ENCODE data around the gene MPHOSPH9.

MPHOSPH9 gene

DNA sequence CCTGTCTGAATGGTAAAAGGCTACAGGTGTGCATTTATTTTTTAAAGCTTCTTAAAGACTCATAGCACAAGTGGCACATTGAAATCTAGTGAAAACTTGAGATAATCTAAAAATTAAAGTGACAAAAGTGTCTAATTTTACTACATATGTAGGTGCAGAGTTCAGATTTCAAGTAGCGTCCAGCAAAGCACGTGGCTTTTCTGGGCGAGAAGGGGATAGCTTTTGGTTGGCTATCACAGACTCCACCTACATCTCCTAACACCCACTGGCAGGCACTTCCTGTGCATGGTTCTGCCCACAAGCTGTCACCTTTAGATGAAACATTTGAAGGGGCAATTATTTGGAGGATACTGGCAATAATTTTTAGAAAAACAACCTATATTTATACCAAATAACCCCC, 80.1 kb downstream of the MPHOSPH9 start:
- no peak for DNase-seq (ENCODE audit: extremely low spot score)
- ChIA-PET POLR2A (no interaction called here), CTCF (interaction anchor here (1.6 to 1.7 kb wide), 3 partner anchors 11 to 36 kb away, joined by 3 to 4 read pairs (median 4); no protein-coding TSS in a partner anchor)
- TF ChIP-seq CTCF (IDR thresholded peaks at IDR 0.05; ENCODE audit: control extremely low read depth, extremely low read depth, low read depth, missing control alignments), result no peak

DNA sequence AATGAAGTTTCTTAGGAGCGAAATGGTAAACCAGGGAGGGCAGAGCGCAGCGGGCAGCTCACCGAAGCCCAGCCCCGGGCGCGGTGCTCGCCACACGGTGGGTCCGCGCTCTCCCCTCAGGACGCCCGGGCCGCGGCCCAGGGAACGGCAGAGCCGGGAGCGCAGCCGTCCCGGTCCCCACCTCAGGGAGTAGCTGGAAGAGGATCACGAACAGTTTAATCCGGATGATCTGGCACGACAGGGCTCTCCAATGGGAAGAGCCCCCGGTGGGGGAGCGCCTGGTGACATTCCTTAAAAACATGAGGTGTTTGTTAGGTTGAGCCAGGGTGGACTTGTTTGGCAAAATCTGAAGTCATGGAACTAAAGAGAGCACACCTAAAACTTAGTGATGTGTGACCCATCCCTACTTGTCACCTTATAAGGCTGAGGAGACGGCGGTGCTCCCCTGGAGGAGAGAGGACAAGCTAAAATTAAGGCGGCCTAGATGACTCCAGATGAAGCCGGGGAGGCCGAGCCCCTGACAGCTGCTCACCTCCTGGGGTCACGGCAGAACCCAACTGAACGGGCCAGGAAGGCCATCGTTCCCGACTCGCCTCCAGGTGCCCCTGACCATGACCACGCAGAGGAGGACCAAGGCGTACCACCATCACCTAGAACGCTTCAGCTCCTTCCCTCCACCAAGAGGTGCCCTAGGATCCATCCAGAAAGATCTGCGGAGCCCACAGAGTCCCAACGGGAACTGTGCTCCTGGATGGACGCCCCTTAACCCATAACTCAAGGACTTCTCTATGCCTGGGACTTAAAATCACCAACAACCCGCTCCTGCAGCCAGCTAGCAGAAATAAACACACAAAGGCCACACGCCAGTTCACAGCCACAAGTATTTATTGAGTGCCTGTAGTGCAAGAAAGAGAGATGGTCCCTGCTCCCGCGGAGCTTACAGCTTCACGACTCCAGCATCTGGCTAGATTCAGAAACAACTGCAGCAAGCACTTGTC, 81.2 kb downstream of the MPHOSPH9 start:
- CTCF ChIA-PET, result interaction anchor here (0.9 to 1.7 kb wide), 6 partner anchors 9 to 87 kb away, joined by 3 to 4 read pairs (median 4); no protein-coding TSS in a partner anchor

DNA sequence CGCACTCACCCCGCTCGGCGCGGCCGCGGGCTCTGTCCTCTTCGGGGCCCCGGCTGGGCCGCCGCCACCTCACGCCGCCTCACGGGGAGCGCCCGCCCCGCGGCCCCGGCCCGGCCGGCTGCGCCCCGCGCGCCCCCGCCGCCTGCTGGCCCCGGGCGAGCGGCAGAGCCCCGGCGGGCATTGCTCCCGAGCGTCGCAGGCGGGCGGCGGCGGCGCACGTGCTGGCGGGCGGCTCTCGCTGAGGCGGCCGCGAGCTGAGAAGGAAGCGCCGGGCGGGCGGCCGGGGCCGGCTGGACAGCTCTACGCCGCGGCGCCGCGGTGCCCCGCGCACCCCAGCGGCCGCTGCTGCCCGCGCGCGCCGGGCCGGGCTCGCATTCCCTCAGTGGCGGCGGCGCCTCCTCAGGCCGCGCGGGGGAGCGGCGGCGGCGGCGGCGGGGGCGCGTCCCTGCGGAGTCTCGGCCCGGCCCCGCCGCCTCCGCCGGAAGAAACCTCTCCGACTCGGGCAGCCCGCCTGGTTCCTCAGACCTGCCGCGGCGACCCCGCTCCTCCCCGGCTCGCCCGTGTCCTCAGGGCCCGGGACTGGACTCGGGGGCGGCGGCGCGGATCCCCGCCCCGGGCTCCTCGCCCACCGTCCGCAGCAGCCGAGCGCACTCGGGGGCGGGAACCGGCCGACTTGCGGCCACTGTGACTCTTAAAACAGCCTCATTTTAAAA, 82.0 kb downstream of the MPHOSPH9 start, which contains the start of gene PITPNM2:
TSS of gene PITPNM2 (minus strand) at position 347 of the 713 bp plus-strand sequence. CDS start 116,500 bp downstream, outside the sequence.
- ChIA-PET CTCF (interaction anchor here (0.6 to 1.6 kb wide), 4 partner anchors 9 to 87 kb away, joined by 3 to 4 read pairs (median 3); no protein-coding TSS in a partner anchor), POLR2A (no interaction called here)
- DNase-seq (ENCODE audit: extremely low spot score), result peak; percentile 76
- TF ChIP-seq CTCF (IDR thresholded peaks at IDR 0.05; ENCODE audit: control extremely low read depth, extremely low read depth, low read depth, missing control alignments), result peak; percentile 50

More for the DNA sequence above, 81.2 kb downstream of the MPHOSPH9 start:
- no peak for DNase-seq (ENCODE audit: extremely low spot score)
- TF ChIP-seq CTCF (IDR thresholded peaks at IDR 0.05; ENCODE audit: control extremely low read depth, extremely low read depth, low read depth, missing control alignments), result no peak
- POLR2A ChIA-PET, result no interaction called here

DNA sequence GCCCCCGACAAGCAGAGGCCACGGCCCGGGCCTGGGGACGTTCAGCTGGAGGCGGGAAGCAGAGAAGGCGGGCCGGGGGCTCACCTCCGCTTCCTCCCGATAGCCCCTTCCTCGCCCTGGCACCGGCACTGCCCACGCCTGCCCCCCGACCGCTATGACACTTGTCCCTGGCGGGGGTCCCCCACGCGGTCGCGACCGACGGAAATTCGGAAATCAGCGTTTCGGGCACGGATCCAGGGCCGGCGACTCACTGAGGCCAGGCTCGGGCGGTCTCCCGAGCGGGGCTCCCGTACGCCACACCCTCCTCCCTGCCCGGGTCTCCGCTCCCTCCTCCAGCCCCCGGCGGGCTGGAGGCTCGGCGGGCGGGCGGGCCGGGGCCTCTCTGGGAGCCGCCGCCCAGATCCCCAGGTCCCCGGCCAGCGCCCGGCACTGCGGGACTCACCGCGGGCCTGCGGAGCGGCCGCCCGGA, 82.6 kb downstream of the MPHOSPH9 start:
- DNase-seq (ENCODE audit: extremely low spot score), result peak; percentile 24
- no peak for TF ChIP-seq CTCF (IDR thresholded peaks at IDR 0.05; ENCODE audit: control extremely low read depth, extremely low read depth, low read depth, missing control alignments)
- ChIA-PET POLR2A (no interaction called here), CTCF (interaction anchor here (0.6 to 1.1 kb wide), 2 partner anchors 18 to 88 kb away, joined by 3 read pairs; no protein-coding TSS in a partner anchor)

DNA sequence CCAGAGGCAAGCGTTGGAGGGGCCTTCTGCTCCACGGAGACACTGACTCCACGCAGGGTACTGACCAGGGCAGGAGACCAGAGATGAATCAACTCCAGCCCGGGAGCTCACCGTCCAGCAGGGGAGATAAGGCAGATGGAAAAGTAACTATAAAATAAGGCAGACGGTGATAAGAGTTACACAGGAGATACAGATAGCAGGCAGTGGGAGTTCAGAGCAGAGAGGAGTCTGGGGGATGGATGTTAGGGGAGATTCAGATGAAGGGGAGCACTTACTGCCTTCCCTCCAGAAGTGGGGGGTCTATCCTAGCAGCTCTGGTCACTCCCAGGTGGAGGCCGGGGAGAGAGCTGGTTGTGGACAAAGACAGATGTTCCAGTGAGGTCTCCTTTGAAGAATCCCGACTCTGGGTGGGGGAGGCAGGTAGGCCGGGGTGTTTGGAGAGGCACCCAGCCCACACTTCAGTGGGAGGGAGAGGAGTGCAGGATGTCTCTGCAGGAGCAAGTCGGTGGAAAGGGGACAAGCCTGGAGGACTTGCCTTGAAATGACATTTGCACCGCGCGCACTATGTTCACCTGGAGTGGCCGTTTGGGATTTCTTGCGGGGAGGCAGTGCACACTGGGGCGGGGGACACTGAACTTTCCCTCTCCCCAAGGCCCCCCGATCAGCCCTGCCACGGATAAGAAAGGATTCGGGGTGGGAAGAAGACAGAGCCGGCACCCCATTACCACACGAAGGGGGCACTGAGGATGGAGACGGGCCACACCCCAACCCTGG, 83.3 kb downstream of the MPHOSPH9 start:
- DNase-seq (ENCODE audit: extremely low spot score), result no peak
- POLR2A ChIA-PET, result no interaction called here
- TF ChIP-seq CTCF (IDR thresholded peaks at IDR 0.05; ENCODE audit: control extremely low read depth, extremely low read depth, low read depth, missing control alignments), result no peak
- CTCF ChIA-PET, result interaction anchor here (0.7 to 1.6 kb wide), 3 partner anchors 12 to 88 kb away, joined by 3 to 5 read pairs (median 3); no protein-coding TSS in a partner anchor

Data from GM10248 (cell line).